Measurements from ENCODE around the gene ZFYVE28.

DNA sequence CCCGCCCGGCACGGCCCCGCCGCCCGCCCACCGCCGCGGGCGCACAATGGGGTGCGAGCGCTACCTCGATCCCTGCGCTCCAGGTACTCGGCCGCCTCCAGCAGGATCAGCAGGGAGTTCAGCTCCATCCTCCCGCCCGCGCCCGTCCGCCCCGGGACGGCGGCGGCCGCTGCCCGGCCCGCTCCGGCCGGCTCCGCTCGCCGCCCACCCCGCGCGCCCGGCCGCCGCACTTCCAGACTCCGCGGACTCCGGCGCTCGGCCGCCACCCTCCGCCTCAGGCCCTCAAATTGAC lies 156.6 kb downstream of the ZFYVE28 start, which contains the start of gene MXD4:
- TF ChIP-seq, protein P1, sequence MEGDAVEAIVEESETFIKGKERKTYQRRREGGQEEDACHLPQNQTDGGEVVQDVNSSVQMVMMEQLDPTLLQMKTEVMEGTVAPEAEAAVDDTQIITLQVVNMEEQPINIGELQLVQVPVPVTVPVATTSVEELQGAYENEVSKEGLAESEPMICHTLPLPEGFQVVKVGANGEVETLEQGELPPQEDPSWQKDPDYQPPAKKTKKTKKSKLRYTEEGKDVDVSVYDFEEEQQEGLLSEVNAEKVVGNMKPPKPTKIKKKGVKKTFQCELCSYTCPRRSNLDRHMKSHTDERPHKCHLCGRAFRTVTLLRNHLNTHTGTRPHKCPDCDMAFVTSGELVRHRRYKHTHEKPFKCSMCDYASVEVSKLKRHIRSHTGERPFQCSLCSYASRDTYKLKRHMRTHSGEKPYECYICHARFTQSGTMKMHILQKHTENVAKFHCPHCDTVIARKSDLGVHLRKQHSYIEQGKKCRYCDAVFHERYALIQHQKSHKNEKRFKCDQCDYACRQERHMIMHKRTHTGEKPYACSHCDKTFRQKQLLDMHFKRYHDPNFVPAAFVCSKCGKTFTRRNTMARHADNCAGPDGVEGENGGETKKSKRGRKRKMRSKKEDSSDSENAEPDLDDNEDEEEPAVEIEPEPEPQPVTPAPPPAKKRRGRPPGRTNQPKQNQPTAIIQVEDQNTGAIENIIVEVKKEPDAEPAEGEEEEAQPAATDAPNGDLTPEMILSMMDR (IDR thresholded peaks at IDR 0.05): no peak
- TF ChIP-seq POLR2A (IDR thresholded peaks at IDR 0.05) (no peak), POLR2AphosphoS5 (IDR thresholded peaks at IDR 0.05) (no peak)
